ENCODE measurements around the gene ANKRD34A. TPM values are rescaled to one million over a fixed set of nuclear protein-coding genes. Genes with fewer than 3 reads are reported as not detected.

ANKRD34A gene
- total and polyA plus RNA-seq, 2 of the 13 experiments (the other 11 are each of a cell fraction or from before 2014, with no cell fraction given) = 0.05 to 0.07 TPM

DNA sequence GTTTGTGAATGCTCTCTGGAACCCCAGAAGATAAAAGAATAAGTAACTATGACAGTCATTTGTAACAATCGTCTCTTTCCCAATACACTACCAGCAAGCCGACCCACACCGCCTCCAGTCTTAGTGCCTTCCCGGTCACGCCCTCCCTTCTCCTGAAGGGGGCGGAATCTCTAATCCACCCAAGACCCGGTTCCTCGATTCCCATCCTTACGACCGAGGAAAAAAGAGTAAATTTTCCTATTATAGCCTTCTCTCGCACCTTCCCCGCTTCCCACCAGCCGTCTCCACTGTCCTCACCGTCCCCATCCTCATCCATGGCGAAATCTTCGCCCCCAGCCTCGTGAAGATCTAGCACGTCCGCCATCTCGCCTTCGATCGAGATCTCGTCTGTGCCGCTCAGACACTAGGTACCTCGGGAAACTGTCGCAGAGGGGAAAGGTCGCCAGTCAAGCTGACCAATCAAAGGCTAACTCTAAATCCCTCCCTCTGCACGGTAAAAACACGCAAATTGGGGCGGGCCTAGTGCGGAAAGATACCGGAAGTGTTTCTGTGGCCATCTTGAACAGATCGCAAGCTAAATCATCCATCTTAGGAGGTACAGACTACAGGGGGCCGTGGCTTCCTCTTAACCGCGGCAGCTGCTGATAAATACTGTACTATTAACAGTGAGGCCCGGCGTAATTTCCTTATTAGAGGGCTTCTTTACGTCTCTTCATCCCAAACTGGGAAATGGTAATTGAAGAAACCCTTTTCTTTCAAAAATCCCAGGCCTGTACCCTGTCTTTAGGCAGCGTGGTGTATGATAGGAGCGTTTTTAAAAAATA lies 37.1 kb downstream of the ANKRD34A start, which contains the start of gene RBM8A (continued):
- no peak for TF ChIP-seq ZNF878 (CRISPR knock-in tag; IDR thresholded peaks at IDR 0.05)
- peak; percentile 70 for TF ChIP-seq SIN3B (IDR thresholded peaks at IDR 0.05; ENCODE audit: low read length)
- TF ChIP-seq TEAD2 (CRISPR knock-in tag; IDR thresholded peaks at IDR 0.05) = no peak
- peak; percentile 49; the same call in 1 of the 2 replicates for TF ChIP-seq MNT (IDR thresholded peaks at IDR 0.05)
- no peak for TF ChIP-seq NBN (conservative IDR thresholded peaks at IDR 0.05)
- no peak for TF ChIP-seq HES4 (CRISPR knock-in tag; IDR thresholded peaks at IDR 0.05; ENCODE audit: borderline replicate concordance)
- no peak for TF ChIP-seq ZBTB14 (CRISPR knock-in tag; IDR thresholded peaks at IDR 0.05)
- peak; percentile 98 for TF ChIP-seq KAT8 (CRISPR knock-in tag; IDR thresholded peaks at IDR 0.05)
- TF ChIP-seq ZFY (CRISPR knock-in tag; IDR thresholded peaks at IDR 0.05) = peak; percentile 59
- no peak for TF ChIP-seq RCOR2 (CRISPR knock-in tag; IDR thresholded peaks at IDR 0.05)
- TF ChIP-seq TBL1XR1 (IDR thresholded peaks at IDR 0.05; ENCODE audit: borderline replicate concordance, low read length, partially characterized antibody) = peak; percentile 51
- TF ChIP-seq ATF1 (CRISPR knock-in tag; IDR thresholded peaks at IDR 0.05) = peak; percentile 94
- peak; percentile 74 for TF ChIP-seq ETV5 (CRISPR knock-in tag; IDR thresholded peaks at IDR 0.05; ENCODE audit: borderline replicate concordance)
- no peak for TF ChIP-seq ZNF207 (IDR thresholded peaks at IDR 0.05; ENCODE audit: borderline replicate concordance)
- no peak for TF ChIP-seq HOXA9 (CRISPR knock-in tag; IDR thresholded peaks at IDR 0.05; ENCODE audit: borderline replicate concordance)
- no peak for TF ChIP-seq ZEB1 (IDR thresholded peaks at IDR 0.05; ENCODE audit: insufficient replicate concordance, low read depth)
- TF ChIP-seq, protein P1, sequence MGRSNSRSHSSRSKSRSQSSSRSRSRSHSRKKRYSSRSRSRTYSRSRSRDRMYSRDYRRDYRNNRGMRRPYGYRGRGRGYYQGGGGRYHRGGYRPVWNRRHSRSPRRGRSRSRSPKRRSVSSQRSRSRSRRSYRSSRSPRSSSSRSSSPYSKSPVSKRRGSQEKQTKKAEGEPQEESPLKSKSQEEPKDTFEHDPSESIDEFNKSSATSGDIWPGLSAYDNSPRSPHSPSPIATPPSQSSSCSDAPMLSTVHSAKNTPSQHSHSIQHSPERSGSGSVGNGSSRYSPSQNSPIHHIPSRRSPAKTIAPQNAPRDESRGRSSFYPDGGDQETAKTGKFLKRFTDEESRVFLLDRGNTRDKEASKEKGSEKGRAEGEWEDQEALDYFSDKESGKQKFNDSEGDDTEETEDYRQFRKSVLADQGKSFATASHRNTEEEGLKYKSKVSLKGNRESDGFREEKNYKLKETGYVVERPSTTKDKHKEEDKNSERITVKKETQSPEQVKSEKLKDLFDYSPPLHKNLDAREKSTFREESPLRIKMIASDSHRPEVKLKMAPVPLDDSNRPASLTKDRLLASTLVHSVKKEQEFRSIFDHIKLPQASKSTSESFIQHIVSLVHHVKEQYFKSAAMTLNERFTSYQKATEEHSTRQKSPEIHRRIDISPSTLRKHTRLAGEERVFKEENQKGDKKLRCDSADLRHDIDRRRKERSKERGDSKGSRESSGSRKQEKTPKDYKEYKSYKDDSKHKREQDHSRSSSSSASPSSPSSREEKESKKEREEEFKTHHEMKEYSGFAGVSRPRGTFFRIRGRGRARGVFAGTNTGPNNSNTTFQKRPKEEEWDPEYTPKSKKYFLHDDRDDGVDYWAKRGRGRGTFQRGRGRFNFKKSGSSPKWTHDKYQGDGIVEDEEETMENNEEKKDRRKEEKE (IDR thresholded peaks at IDR 0.05) = no peak
- peak; percentile 80 for TF ChIP-seq MED8 (CRISPR knock-in tag; IDR thresholded peaks at IDR 0.05; ENCODE audit: insufficient replicate concordance)
- no peak for TF ChIP-seq ZNF800 (CRISPR knock-in tag; IDR thresholded peaks at IDR 0.05)
- 0 out of 2 replicates have a peak, but pooled peaks have one; percentile 23 for TF ChIP-seq NCOA2 (CRISPR knock-in tag; IDR thresholded peaks at IDR 0.05)
- TF ChIP-seq MEF2D (CRISPR knock-in tag; IDR thresholded peaks at IDR 0.05) = no peak
- no peak for TF ChIP-seq RFXANK (CRISPR knock-in tag; IDR thresholded peaks at IDR 0.05)
- no peak for TF ChIP-seq ZNF557 (CRISPR knock-in tag; IDR thresholded peaks at IDR 0.05)
- TF ChIP-seq IKZF4 (CRISPR knock-in tag; IDR thresholded peaks at IDR 0.05; ENCODE audit: borderline replicate concordance, low read depth, not compliant biosample characterization) = peak; percentile 55
